Activated CD8-positive, alpha-beta memory T cell treated with anti-CD3 and anti-CD28 coated beads, Interleukin-2, amount 50 U/mL, for 1 hour (primary cell): ENCODE results near the gene VWA5B2.

ENCODE experiments used
- DNase-seq: peaks from one replicate; pipeline ENCODE4 v3.0.0-alpha.2; 2020; ENCODE audit errors: extremely low read depth

Gene VWA5B2

DNA sequence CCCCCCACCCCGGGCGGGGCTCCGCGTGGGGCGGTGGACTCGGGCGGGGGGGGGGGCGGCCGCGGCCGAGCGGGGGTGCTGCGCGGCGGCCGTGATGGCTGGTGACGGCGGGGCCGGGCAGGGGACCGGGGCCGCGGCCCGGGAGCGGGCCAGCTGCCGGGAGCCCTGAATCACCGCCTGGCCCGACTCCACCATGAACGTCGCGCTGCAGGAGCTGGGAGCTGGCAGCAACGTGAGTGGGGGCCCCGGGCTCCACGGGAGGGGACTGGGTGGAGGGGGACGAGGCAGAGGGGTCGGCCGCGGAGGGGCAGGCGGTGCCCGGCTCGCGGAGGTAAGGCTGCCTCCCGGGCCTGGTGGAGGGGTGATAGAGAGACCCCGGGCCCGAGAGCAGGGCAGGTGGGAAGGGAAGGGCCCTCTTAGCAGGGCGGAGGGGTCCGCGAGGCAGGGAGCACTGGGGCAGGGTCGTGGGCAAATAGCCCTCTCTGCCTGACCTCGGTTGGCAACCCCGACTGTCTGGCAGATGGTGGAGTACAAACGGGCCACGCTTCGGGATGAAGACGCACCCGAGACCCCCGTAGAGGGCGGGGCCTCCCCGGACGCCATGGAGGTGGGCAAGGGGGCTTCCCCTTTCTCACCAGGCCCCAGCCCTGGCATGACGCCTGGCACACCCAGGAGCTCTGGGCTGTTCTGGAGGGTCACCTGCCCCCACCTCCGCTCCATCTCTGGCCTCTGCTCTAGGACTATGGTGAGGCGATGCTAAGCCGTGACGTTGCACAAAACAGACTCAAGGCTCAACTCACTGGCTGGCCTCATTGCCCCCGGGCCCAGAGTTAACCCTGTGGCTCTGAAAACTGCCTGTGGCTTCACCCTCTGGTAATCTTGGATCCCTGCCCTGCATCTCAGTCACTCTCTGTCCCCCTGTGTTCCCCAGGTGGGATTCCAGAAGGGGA is 46.9 kb downstream of the VWA5B2 start, which contains the start of gene ECE2:
Gene ECE2, plus strand, starts transcription at position 62 of the 950 bp plus-strand sequence. Its CDS starts 132 bp downstream, at position 194.
- DNase-seq: no peak

DNA sequence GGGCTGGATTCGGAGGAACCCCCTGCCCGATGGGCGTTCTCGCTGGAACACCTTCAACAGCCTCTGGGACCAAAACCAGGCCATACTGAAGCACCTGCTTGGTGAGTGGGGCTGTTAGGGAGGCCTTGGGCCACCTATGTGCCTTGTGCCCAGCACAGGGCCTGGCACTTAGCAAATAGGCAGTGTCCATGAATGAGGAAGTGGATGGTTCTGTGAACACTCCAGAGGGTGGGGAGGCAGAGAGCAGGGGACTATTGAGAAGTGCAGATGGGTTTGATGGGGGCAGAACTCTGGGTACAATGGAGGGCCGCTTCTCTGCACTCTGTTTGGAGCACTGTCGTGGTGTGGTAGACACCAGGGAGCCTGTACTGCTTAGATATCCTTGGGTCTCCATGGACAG is 48.0 kb downstream of the VWA5B2 start:
- DNase-seq: no peak

DNA sequence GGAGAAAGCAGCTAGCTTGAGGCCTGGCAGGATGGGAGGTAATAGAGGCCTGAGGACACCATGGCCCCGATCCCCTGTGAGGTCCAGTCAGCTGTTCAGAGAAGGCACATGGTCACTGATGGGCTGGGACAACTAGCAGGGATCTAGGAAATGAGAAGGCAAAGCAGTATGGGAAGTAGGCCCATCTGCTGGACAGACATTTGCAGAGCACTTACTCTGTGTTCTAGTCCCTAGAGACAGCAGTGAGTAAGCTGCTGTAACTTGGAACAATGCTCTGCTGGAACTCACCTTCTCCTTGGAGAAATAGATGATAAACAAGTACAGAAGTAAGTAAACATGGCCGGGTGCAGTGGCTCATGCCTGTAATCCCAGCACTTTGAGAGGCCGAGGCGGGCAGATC is 53.6 kb downstream of the VWA5B2 start:
- no peak for DNase-seq

DNA sequence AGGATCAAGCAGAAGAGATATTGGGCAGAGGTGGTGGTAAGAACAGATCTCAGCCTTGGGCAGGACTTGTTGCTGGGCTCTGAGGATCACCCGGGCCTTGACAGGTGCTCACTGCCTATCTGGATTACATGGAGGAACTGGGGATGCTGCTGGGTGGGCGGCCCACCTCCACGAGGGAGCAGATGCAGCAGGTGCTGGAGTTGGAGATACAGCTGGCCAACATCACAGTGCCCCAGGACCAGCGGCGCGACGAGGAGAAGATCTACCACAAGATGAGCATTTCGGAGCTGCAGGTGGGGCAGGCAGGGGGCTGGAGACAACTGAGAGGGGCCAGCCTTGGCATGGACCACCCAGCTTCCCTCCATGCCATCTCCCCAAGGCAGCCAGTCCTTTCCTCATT is 54.3 kb downstream of the VWA5B2 start:
- no peak for DNase-seq

DNA sequence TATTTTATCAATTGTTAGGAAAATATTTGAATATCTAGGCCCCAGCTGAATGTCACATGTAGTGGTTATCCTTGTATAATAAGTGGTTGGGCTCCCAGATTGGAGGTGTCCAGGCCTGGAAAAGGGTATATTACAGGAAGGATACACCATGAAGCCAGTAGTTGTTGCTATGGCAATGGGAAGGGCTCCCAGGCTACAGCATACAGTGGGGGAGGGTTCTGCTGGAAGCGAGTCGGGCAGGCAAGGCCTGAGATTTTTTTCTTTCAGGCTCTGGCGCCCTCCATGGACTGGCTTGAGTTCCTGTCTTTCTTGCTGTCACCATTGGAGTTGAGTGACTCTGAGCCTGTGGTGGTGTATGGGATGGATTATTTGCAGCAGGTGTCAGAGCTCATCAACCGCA is 55.3 kb downstream of the VWA5B2 start:
- no peak for DNase-seq

DNA sequence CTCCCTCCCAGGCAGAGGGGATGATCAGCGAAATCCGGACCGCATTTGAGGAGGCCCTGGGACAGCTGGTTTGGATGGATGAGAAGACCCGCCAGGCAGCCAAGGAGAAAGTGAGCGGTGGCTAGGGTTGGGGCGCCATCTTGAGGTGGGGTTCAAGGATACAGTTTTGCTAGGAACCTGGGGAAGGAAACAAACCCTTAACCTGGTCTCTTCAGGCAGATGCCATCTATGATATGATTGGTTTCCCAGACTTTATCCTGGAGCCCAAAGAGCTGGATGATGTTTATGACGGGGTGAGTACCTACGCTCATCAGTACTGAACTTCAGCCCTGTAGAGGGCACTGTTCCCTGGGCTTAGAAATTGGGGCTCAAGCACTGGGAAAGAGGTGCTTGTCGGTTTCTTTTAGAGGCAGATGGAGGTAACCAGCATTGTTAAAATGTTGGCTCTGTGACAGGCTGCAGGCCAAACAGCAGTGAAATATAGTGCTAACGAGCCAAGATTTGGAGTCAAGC is 60.1 kb downstream of the VWA5B2 start:
- peak; percentile 14 for DNase-seq

DNA sequence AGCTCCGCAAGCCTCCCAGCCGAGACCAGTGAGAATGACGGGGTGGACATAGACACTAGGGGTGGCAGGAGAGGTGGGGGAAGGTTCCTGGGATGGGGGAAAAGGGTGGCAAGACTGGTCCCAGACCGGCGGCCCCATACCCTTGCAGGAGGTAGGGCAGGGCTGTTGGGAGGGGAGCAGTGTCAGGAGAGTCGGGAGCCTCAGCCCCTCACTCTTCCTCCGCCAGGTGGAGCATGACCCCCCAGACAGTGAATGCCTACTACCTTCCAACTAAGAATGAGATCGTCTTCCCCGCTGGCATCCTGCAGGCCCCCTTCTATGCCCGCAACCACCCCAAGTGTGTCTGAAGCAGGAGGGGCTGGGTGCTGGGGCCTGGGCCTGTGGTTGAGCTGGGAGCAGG is 60.9 kb downstream of the VWA5B2 start:
- DNase-seq: no peak

DNA sequence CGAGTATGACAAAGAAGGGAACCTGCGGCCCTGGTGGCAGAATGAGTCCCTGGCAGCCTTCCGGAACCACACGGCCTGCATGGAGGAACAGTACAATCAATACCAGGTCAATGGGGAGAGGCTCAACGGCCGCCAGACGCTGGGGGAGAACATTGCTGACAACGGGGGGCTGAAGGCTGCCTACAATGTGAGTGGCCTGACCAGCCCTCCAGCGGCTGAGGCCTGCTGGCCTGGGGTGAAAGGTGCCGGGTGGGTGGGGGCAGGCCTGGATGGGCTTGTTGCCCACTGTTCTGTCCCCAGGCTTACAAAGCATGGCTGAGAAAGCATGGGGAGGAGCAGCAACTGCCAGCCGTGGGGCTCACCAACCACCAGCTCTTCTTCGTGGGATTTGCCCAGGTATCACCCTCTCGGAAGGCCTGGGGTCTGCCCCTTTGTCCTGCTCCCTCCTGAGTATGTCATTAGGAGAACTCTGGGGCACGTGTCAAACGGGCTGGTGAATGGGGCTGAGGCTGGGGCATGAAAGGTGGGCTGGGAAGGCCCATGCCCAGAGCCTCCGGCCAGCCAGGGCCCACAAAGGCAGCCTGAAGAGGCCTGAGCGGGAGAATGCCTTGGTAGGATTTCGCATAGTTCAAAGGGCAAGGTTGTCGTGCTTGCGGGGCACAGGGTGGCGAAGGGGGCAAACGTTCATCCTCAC is 61.8 kb downstream of the VWA5B2 start:
- DNase-seq: no peak
